Trophoblast cell (in vitro differentiated cells and primary cell): Measurements from ENCODE around the gene ICA1.

Source experiments
- DNase-seq, 2 donors: peaks; one replicate each; pipeline ENCODE4 v3.0.0-alpha.2; 2016
- H2AFZ ChIP-seq: 2 replicates; pipeline ENCODE4 v1.6.1; 2013; ENCODE audit warnings: low read length, moderate library complexity, mild to moderate bottlenecking; ENCODE audit not compliant: insufficient read depth, poor library complexity
- H2AK5ac ChIP-seq: 2 replicates; pipeline ENCODE4 v1.6.1; 2013; ENCODE audit warnings: mild to moderate bottlenecking, low read length
- H2BK120ac ChIP-seq: 2 replicates; pipeline ENCODE4 v1.6.1; 2013; ENCODE audit warnings: low read length, mild to moderate bottlenecking, moderate library complexity; ENCODE audit not compliant: insufficient read depth, poor library complexity
- H2BK12ac ChIP-seq: 2 replicates; pipeline ENCODE4 v1.6.1; 2013; ENCODE audit warnings: mild to moderate bottlenecking, low read length, moderate library complexity
- H2BK5ac ChIP-seq: 2 replicates; pipeline ENCODE4 v1.6.1; 2013; ENCODE audit warnings: low read length, low read depth, moderate library complexity, mild to moderate bottlenecking; ENCODE audit not compliant: poor library complexity
- H3K14ac ChIP-seq: 2 replicates; pipeline ENCODE4 v1.6.1; 2013; ENCODE audit warnings: mild to moderate bottlenecking, low read length
- H3K18ac ChIP-seq: 2 replicates; pipeline ENCODE4 v1.6.1; 2013; ENCODE audit warnings: mild to moderate bottlenecking, low read length
- H3K23ac ChIP-seq: 2 replicates; pipeline ENCODE4 v1.6.1; 2013; ENCODE audit warnings: low read length
- H3K27ac ChIP-seq: 2 replicates; pipeline ENCODE4 v1.5.1; 2013; ENCODE audit warnings: low read depth, mild to moderate bottlenecking, inconsistent platforms, low read length, moderate library complexity
- H3K27me3 ChIP-seq: 2 replicates; pipeline ENCODE4 v1.6.1; 2013; ENCODE audit warnings: inconsistent platforms, mild to moderate bottlenecking, low read length, moderate library complexity; ENCODE audit not compliant: insufficient read depth
- H3K36me3 ChIP-seq, 2 experiments: 1 replicate in 1 of 2; 2 replicates in 1 of 2; pipeline ENCODE4 v1.6.1; 2013; ENCODE audit warnings: low read length in 2 of 2, mild to moderate bottlenecking in 2 of 2, moderate library complexity in 1 of 2; ENCODE audit not compliant: insufficient read depth in 2 of 2, control insufficient read depth in 1 of 2
- H3K4ac ChIP-seq: 2 replicates; pipeline ENCODE4 v1.6.1; 2013; ENCODE audit warnings: low read depth, mild to moderate bottlenecking, low read length, moderate library complexity
- H3K4me1 ChIP-seq, 2 experiments: 1 replicate in 1 of 2; 2 replicates in 1 of 2; pipeline ENCODE4 v1.6.1; 2013; ENCODE audit warnings: low read length in 2 of 2, mild to moderate bottlenecking in 2 of 2, moderate library complexity in 1 of 2; ENCODE audit not compliant: insufficient read depth in 2 of 2, control insufficient read depth in 1 of 2
- H3K4me2 ChIP-seq: 2 replicates; pipeline ENCODE4 v1.6.1; 2013; ENCODE audit warnings: inconsistent platforms, mild to moderate bottlenecking, low read length, moderate library complexity
- H3K4me3 ChIP-seq: 2 replicates; pipeline ENCODE4 v1.5.1; 2013; ENCODE audit warnings: mild to moderate bottlenecking, low read depth, low read length, inconsistent platforms
- H3K79me1 ChIP-seq: one replicate; pipeline ENCODE4 v1.6.1; 2013; ENCODE audit warnings: low read length
- H3K79me2 ChIP-seq: 2 replicates; pipeline ENCODE4 v1.6.1; 2013; ENCODE audit warnings: low read length, mild to moderate bottlenecking; ENCODE audit not compliant: control insufficient read depth, insufficient read depth, poor library complexity
- H3K9ac ChIP-seq: 2 replicates; pipeline ENCODE4 v1.6.1; 2013; ENCODE audit warnings: mild to moderate bottlenecking, low read length
- H3K9me3 ChIP-seq: 2 replicates; pipeline ENCODE4 v1.6.1; 2013; ENCODE audit warnings: low read depth, mild to moderate bottlenecking, control low read depth, inconsistent platforms, low read length; ENCODE audit not compliant: insufficient read depth
- H4K12ac ChIP-seq: 2 replicates; pipeline ENCODE4 v1.6.1; 2013; ENCODE audit warnings: low read depth, mild to moderate bottlenecking, low read length, moderate library complexity
- H4K8ac ChIP-seq: 2 replicates; pipeline ENCODE4 v1.6.1; 2013; ENCODE audit warnings: low read depth, mild to moderate bottlenecking, low read length, moderate library complexity
- H4K91ac ChIP-seq: one replicate; pipeline ENCODE4 v1.6.1; 2013; ENCODE audit warnings: low read depth, mild to moderate bottlenecking, low read length, moderate library complexity
- WGBS: extraction: QIAGEN DNeasy Blood & Tissue Kit; methylation state at CpG from one replicate; pipeline ENCODE4 v1.1.7; 2013; ENCODE audit warnings: missing lambda C conversion rate; ENCODE audit not compliant: insufficient read length, insufficient coverage; ENCODE audit errors: extremely low coverage; 5-methylcytosine and 5-hydroxymethylcytosine counted together

The ICA1 gene

GRCh38 chr7:8135417-8135816 lies 126.5 kb downstream of the ICA1 start:
- Histone ChIP-seq H2AFZ (no peak overlapping the region), H3K18ac (no peak overlapping the region), H3K36me3 (no peaks in the 10 kb centered on the region), H2BK5ac (no peak overlapping the region), H3K4me1 (no peaks in the 10 kb centered on the region), H3K79me1 (no peaks in the 10 kb centered on the region), H3K14ac (no peak overlapping the region), H4K8ac (no peak overlapping the region), H3K79me2 (no peaks in the 10 kb centered on the region), H2AK5ac (no peak overlapping the region), H3K27ac (no peak overlapping the region), H2BK12ac (no peak overlapping the region), H3K23ac (no peak overlapping the region), H3K27me3 (no peaks in the 10 kb centered on the region), H3K4me2 (no peak overlapping the region), H2BK120ac (no peak overlapping the region), H3K4ac (no peak overlapping the region), H3K9me3 (no peaks in the 10 kb centered on the region), H3K4me3 (no peak overlapping the region), H4K91ac (no peak overlapping the region), H3K9ac (no peak overlapping the region), H4K12ac (no peak overlapping the region)
- WGBS = no CpG with 5 or more reads among the region's 3 CpGs
- DNase-seq = no peak

GRCh38 chr7:8134089-8134733 lies 127.8 kb downstream of the ICA1 start:
- H2BK120ac ChIP-seq = no peak overlapping the region

GRCh38 chr7:8133188-8133848 lies 128.6 kb downstream of the ICA1 start:
- Histone ChIP-seq H4K91ac (no peak overlapping the region), H2AFZ (no peak overlapping the region), H3K79me1 (no peaks in the 10 kb centered on the region), H3K9me3 (peaks cover 2% of the 10 kb centered on the region), H2BK5ac (no peak overlapping the region), H3K23ac (no peak overlapping the region), H3K14ac (no peak overlapping the region), H3K27me3 (no peaks in the 10 kb centered on the region), H3K9ac (no peak overlapping the region), H3K27ac (no peak overlapping the region), H3K4me3 (no peak overlapping the region), H4K8ac (no peak overlapping the region), H2BK120ac (no peak overlapping the region), H3K79me2 (no peaks in the 10 kb centered on the region), H3K4me2 (no peak overlapping the region), H3K4me1 (no peaks in the 10 kb centered on the region), H2AK5ac (no peak overlapping the region), H3K18ac (no peak overlapping the region), H4K12ac (no peak overlapping the region), H3K36me3 (no peaks in the 10 kb centered on the region), H2BK12ac (no peak overlapping the region), H3K4ac (no peak overlapping the region)
- WGBS = no CpG with 5 or more reads among the region's 2 CpGs
- no peak for DNase-seq

More at GRCh38 chr7:8134089-8134733, 127.8 kb downstream of the ICA1 start:
- no peak overlapping the region for H3K9ac ChIP-seq
- no peak overlapping the region for H3K27ac ChIP-seq
- no peak overlapping the region for H2AFZ ChIP-seq
- H3K14ac ChIP-seq = no peak overlapping the region
- H4K8ac ChIP-seq = no peak overlapping the region
- H3K79me2 ChIP-seq = no peaks in the 10 kb centered on the region
- no peak for DNase-seq
- H3K79me1 ChIP-seq = no peaks in the 10 kb centered on the region
- H3K27me3 ChIP-seq = no peaks in the 10 kb centered on the region
- no peak overlapping the region for H3K4me2 ChIP-seq
- peaks cover 2% of the 10 kb centered on the region for H3K9me3 ChIP-seq
- no peak overlapping the region for H3K23ac ChIP-seq
- H4K12ac ChIP-seq = no peak overlapping the region
- no peak overlapping the region for H3K4me3 ChIP-seq
- no peaks in the 10 kb centered on the region for H3K4me1 ChIP-seq
- no peak overlapping the region for H2AK5ac ChIP-seq
- H3K18ac ChIP-seq = no peak overlapping the region
- no peak overlapping the region for H3K4ac ChIP-seq
- no peaks in the 10 kb centered on the region for H3K36me3 ChIP-seq
- WGBS = no CpG with 5 or more reads among the region's 10 CpGs
- no peak overlapping the region for H2BK12ac ChIP-seq
- no peak overlapping the region for H2BK5ac ChIP-seq
- no peak overlapping the region for H4K91ac ChIP-seq

- Histone ChIP-seq H3K36me3 (no peaks in the 10 kb centered on the region), H4K8ac (no peak overlapping the region), H2AK5ac (no peak overlapping the region), H2BK12ac (no peak overlapping the region), H3K18ac (no peak overlapping the region), H3K4me3 (no peak overlapping the region), H3K14ac (no peak overlapping the region), H3K9ac (no peak overlapping the region), H3K27ac (no peak overlapping the region), H3K79me1 (no peaks in the 10 kb centered on the region), H3K4ac (no peak overlapping the region), H2AFZ (no peak overlapping the region), H4K12ac (no peak overlapping the region), H2BK5ac (no peak overlapping the region), H3K27me3 (no peaks in the 10 kb centered on the region), H3K79me2 (no peaks in the 10 kb centered on the region), H3K23ac (no peak overlapping the region), H3K9me3 (peaks cover 2% of the 10 kb centered on the region), H4K91ac (no peak overlapping the region), H2BK120ac (no peak overlapping the region), H3K4me1 (no peaks in the 10 kb centered on the region), H3K4me2 (no peak overlapping the region)
- WGBS = no CpG with 5 or more reads among the region's 5 CpGs
- no peak for DNase-seq
These were observed 130.0 kb downstream of the ICA1 start for GRCh38 chr7:8131694-8132605.
